Activated T-cell treated with anti-CD3 and anti-CD28 coated beads, Interleukin-2, amount 50 U/mL, for 4 hours (primary cell): ENCODE data around the gene ASAP2. TPM values are rescaled to one million over a fixed set of nuclear protein-coding genes. Genes with fewer than 3 reads are reported as not detected.

Experiments
- ATAC-seq, 2 donors: fragments of 200-7000 bp; cut with Tn5 transposase; one replicate each; pipeline ENCODE4 v1.10.0; 2021
- DNase-seq: peaks from one replicate; pipeline ENCODE4 v3.0.0-alpha.2; 2020
- H3K27me3 Mint-ChIP-seq: one replicate; pipeline ENCODE4 v1.8.0; 2021; ENCODE audit warnings: low read depth, mixed read lengths
- H3K36me3 Mint-ChIP-seq: one replicate; pipeline ENCODE4 v1.8.0; 2022; ENCODE audit warnings: mixed read lengths; ENCODE audit not compliant: insufficient read depth
- H3K4me1 Mint-ChIP-seq: one replicate; pipeline ENCODE4 v1.8.0; 2021; ENCODE audit warnings: low read depth, mixed read lengths
- H3K4me3 Mint-ChIP-seq: one replicate; pipeline ENCODE4 v1.8.0; 2021; ENCODE audit warnings: mild to moderate bottlenecking, moderate library complexity, mixed read lengths
- H3K9me3 Mint-ChIP-seq: one replicate; pipeline ENCODE4 v1.8.0; 2021; ENCODE audit warnings: mixed read lengths
- total RNA-seq, 3 donors: library from RNA; stranded (reverse); gene quantifications; one replicate each; pipeline ENCODE4 v1.2.1, GENCODE V29; 2021

The ASAP2 gene
- total RNA-seq, 3 donors from 2014 or later = 0.13 to 0.22 (median 0.20) TPM

DNA sequence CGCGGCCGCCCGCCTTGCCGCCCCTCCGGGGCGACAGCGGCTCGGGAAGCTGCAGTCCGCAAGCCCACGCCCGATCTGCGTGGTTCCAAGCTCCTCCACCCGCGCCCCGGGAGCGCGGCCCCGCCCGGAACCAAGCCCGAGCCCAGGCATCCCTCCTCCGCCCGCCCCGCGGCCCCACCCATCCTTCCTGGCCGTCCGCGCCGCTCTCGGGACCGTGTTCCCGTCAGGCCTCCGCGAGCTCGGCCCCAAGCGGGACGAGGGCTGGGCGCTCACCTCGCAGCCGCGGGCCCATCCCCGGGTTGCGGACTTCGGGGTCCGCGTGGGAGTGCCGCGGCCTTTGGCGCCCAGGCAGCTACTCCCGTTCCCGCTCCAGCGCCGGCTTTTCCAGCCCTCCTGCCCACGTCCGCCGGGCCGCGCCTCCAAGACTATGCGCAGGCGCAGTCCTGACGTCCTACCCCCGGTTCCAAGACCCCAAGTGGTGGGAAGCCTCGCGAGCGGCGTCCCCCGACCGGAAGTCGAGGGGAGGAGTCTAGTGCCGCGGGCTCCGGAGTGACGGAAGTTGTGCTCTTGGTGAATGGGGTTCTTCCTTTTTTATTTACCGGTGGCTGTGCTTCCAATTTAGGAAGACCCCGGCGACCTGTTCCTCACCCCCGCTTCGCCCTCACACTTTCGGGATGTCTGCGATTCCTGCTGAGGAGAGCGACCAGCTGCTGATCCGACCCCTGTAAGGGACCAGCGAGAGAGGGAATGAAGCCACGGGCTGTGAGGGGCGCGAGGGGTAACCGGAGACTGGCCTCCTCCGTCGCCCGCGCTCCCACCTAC is 216.7 kb downstream of the ASAP2 start, which contains the start of the genes CPSF3 and ITGB1BP1:
Gene CPSF3, plus strand, starts transcription at position 555 of the 822 bp plus-strand sequence. Its CDS starts 120 bp downstream, at position 675.
Gene ITGB1BP1, minus strand, starts transcription at position 429 of the 822 bp plus-strand sequence. CDS start 4,831 bp downstream, outside the sequence.
- Mint-ChIP-seq H3K4me1 (peaks cover 34% of the 10 kb centered on the region), H3K36me3 (peaks cover 7% of the 10 kb centered on the region), H3K9me3 (no peaks in the 10 kb centered on the region), H3K27me3 (no peaks in the 10 kb centered on the region), H3K4me3 (peak within 1 kb of the TSS; percentile 92)
- ATAC-seq (peak; percentile 90 to 91), DNase-seq (peak; percentile 96)

DNA sequence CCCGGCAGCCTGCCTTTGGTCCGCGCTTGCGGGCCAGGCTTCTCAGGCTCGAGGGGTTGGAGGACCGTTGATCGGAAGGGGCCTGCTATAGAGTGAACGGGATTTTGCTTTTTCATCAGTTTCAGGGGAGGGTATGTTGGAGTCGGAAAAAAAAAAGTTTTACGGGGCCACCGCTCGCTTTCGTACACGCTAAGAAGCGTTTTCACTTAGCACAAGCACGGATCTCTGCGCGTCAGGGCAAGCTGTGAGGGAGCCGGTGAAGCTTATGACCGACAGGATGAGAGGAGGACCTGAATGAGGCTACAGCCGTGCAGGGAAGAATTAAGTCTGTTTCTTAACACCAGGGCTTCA is 217.3 kb downstream of the ASAP2 start:
- Mint-ChIP-seq H3K4me1 (peaks cover 34% of the 10 kb centered on the region), H3K36me3 (peaks cover 10% of the 10 kb centered on the region), H3K27me3 (no peaks in the 10 kb centered on the region), H3K9me3 (no peaks in the 10 kb centered on the region), H3K4me3 (no peak overlapping the region)
- DNase-seq (peak; percentile 10), ATAC-seq (peak in 1 of 2 donors; percentile 8)

GRCh38 chr2:9424447-9425164 is 218.0 kb downstream of the ASAP2 start:
- Mint-ChIP-seq H3K4me1 (peaks cover 30% of the 10 kb centered on the region), H3K4me3 (no peak overlapping the region), H3K9me3 (no peaks in the 10 kb centered on the region), H3K36me3 (peaks cover 14% of the 10 kb centered on the region), H3K27me3 (no peaks in the 10 kb centered on the region)
- ATAC-seq (no peak), DNase-seq (no peak)

DNA sequence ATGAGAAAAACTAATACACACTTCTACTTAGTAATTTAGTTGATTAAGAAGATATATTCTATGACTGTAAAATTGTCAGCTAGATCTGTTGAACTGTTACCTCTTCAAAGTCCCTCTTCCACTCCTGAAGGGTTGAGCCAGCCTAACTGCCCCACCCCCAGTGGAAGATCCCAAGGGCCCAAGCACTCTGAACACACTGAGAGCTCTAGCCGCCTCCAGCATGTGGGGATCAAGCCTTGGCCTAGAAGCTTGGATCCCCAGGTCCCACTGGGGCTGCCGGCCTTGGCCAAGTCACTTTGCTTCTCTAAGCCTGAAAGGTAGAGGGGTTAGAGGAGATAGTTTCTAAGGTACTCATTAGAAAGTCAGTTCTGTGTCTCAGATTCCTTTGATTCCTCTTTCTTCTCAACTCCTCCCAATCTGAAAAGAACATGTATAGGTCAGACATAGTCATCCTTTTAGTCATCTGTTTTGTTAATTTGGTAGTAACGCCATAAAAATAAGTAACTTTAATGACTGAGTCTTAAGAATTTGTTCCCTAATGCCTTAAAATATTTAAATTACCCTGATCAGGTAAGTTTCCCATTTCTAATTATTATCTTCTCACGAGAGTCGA is 222.5 kb downstream of the ASAP2 start:
- Mint-ChIP-seq H3K9me3 (no peaks in the 10 kb centered on the region), H3K4me1 (peaks cover 11% of the 10 kb centered on the region), H3K4me3 (no peak overlapping the region), H3K36me3 (peaks cover 38% of the 10 kb centered on the region), H3K27me3 (no peaks in the 10 kb centered on the region)
- DNase-seq (no peak), ATAC-seq (no peak)

DNA sequence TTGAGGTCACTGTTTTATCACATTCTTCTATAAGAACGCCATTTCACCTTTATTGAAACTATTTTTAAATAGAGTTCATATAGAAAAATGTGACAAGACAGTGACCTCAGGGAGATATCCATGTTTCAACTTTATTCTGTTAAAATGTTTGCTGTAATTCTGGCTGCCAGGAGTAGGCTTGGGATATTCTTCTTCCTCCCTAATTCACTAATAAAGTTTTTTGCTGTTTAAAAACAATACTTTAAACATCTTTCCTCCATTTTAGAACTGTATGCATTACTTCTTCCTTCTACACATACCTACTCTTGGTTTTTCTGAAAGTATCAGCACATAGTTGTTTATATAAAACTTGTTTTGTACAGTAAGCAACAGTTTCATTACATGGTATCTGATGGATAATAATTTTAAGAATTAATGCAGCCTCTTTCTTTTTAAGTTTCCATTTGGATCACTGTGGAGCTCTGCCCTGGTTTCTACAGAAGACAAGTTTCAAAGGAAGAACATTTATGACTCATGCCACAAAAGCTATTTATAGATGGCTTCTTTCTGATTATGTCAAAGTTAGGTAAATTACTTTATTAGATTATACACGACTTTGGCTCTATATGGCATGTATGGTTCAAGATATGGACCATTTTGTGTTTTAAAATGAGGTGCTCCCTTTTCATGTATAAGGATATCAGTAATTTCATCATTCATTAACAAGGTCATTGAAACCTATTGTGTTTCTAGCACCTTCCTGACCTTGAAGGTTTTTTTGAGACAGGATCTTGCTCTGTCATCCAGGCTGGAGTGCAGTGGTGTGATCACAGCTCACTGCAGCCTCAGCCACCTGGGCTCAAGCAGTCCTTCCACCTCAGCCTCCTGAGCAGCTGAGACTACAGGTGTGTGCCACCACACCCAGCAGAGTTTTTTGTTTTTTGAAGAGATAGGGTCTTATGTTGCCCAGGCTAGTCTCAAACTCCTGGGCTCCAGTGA is 224.0 kb downstream of the ASAP2 start:
- Mint-ChIP-seq H3K4me3 (no peak overlapping the region), H3K4me1 (peaks cover 11% of the 10 kb centered on the region), H3K36me3 (peaks cover 42% of the 10 kb centered on the region), H3K9me3 (no peaks in the 10 kb centered on the region), H3K27me3 (no peaks in the 10 kb centered on the region)
- no peak for DNase-seq
- ATAC-seq = peak; percentile 62 to 69

DNA sequence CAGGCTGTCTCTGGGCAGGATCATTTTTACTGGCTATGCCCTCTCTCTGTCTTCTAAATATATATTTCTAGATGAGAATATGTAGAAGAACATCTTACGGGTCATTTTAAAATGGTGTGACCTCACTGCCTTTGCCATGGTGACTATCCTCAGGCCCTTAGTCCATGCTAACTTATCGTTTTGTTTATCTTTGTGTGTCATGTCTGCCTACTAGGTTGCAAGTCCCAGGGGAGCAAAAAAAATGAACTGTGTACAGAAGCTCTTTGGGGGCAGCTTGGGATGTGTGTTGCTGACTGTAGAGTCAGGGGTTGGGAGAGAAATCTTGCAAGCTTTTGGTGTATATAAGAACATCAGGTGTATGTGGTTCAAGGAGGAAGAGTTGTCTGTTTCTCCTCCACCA is 227.9 kb downstream of the ASAP2 start:
- DNase-seq = no peak
- peaks cover 57% of the 10 kb centered on the region for H3K36me3 Mint-ChIP-seq
- H3K27me3 Mint-ChIP-seq = no peaks in the 10 kb centered on the region
- ATAC-seq = no peak
- H3K4me1 Mint-ChIP-seq = peaks cover 9% of the 10 kb centered on the region
- H3K4me3 Mint-ChIP-seq = no peak overlapping the region
- H3K9me3 Mint-ChIP-seq = no peaks in the 10 kb centered on the region

DNA sequence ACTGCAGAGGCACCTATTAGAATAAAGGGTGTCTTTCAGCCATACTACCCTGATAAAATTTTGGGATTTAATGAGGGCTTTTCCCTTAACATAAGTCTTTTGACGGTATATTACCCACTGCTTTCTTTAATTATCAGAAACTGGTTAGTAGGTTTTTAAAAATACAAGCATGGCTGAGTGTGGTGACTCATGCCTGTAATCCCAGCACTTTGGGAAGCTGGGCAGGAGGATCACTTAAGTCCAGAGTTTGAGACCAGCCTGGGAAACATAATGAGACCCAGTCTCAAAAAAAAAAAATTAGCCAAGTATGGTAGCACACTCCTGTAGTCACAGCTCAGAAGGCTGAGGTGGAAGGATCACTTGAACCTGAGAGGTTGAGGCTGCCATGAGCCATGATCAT is 232.9 kb downstream of the ASAP2 start:
- DNase-seq (no peak), ATAC-seq (no peak)
- no peaks in the 10 kb centered on the region for H3K4me1 Mint-ChIP-seq
- H3K9me3 Mint-ChIP-seq = no peaks in the 10 kb centered on the region
- H3K4me3 Mint-ChIP-seq = no peak overlapping the region
- peaks cover 46% of the 10 kb centered on the region for H3K36me3 Mint-ChIP-seq
- H3K27me3 Mint-ChIP-seq = no peaks in the 10 kb centered on the region

DNA sequence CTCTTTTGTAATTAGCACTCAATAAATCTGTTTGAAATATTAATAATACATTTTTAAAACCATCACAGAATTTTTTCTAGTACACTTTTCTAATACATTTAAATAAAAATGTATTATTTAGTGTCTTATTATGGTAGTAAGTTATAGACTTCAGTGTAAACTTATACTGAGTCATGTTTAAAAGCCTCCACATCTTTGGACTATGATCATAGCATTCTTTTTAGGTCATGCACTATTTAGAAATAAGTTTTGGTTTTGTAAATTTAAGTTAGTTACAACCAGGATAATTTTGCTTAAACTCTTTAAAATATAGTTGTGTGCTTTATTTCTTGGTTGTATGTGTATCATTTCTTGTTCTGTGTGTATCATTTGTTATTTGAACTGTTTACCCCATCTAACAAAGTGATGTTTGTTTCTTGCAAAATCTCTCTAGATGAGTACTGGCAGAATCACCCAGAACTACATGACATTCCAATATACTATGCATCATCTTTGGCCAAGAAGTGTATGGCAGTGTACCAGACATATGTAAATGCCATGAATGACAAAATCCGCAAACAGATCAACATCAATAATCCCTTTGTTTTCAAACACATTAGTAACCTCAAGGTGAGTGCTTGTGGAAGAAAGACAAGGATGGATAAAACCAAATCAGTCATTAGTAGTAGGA is 233.6 kb downstream of the ASAP2 start:
- Mint-ChIP-seq H3K4me3 (no peak overlapping the region), H3K27me3 (no peaks in the 10 kb centered on the region), H3K4me1 (peaks cover 2% of the 10 kb centered on the region), H3K36me3 (peaks cover 49% of the 10 kb centered on the region), H3K9me3 (no peaks in the 10 kb centered on the region)
- ATAC-seq (no peak), DNase-seq (no peak)

DNA sequence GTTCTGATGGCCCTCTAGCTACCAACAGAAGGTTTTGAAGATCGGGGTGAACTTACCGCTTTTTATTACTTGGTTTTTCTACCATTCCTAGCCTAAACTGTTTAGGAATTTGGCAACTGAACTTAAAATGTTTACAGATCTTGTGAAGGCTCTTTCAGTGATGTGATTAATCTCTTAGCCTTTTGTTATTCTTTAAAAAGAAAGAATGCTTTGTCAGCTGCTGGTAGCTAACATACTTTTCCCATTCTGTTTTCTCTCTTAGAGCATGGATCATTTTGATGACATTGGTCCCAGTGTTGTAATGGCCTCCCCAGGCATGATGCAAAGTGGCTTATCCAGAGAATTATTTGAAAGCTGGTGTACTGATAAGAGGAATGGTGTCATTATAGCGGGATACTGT is 234.9 kb downstream of the ASAP2 start:
- ATAC-seq = no peak
- H3K27me3 Mint-ChIP-seq = no peaks in the 10 kb centered on the region
- no peak overlapping the region for H3K4me3 Mint-ChIP-seq
- peaks cover 6% of the 10 kb centered on the region for H3K4me1 Mint-ChIP-seq
- no peaks in the 10 kb centered on the region for H3K9me3 Mint-ChIP-seq
- no peak for DNase-seq
- peaks cover 52% of the 10 kb centered on the region for H3K36me3 Mint-ChIP-seq

DNA sequence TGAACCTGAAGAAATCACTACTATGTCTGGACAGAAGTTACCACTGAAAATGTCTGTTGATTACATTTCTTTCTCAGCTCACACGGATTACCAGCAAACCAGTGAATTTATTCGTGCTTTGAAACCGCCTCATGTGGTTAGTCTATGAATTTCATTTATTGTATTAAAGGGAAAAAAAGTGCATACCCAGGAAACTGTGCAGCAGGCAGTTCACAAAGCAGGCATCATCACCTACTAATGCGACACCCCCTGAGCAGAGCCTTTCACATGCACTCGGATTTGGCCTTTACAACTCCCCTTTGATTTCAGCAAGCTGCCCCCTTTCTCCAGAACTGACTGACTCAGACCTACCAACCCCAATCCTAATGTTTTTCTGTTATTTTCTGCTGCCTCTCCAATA is 236.9 kb downstream of the ASAP2 start:
- Mint-ChIP-seq H3K27me3 (no peaks in the 10 kb centered on the region), H3K9me3 (no peaks in the 10 kb centered on the region), H3K4me3 (no peak overlapping the region), H3K36me3 (peaks cover 42% of the 10 kb centered on the region), H3K4me1 (peaks cover 6% of the 10 kb centered on the region)
- ATAC-seq (no peak), DNase-seq (no peak)

DNA sequence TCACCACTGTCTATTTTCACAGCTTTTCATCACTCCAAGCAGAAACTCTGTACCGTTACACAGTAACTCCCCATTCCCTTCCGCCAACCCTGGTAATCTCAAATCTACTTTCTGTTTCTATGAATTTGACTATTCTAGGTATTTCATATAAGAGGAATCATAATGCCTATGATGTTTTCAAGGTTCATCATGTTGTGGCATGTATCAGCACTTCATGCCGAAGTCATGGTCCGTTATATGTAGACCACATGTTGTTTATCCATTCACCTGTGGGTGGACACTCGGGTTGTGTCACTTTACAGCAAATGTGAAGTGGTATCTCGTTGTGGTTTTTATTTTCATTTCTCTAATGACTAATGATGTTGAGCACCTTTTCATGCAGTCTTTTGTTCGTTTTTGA is 238.5 kb downstream of the ASAP2 start:
- no peaks in the 10 kb centered on the region for H3K27me3 Mint-ChIP-seq

GRCh38 chr2:9451231-9451630 is 244.6 kb downstream of the ASAP2 start:
- no peaks in the 10 kb centered on the region for H3K9me3 Mint-ChIP-seq
- no peaks in the 10 kb centered on the region for H3K4me1 Mint-ChIP-seq
- DNase-seq = no peak
- H3K4me3 Mint-ChIP-seq = no peak overlapping the region
- no peaks in the 10 kb centered on the region for H3K27me3 Mint-ChIP-seq
- peaks cover 24% of the 10 kb centered on the region for H3K36me3 Mint-ChIP-seq
- no peak for ATAC-seq

More for the DNA sequence above, 238.5 kb downstream of the ASAP2 start:
- Mint-ChIP-seq H3K36me3 (peaks cover 38% of the 10 kb centered on the region), H3K4me3 (no peak overlapping the region), H3K9me3 (no peaks in the 10 kb centered on the region), H3K4me1 (peaks cover 6% of the 10 kb centered on the region)
- peak; percentile 73 to 79 for ATAC-seq
- DNase-seq = no peak
